H9 (cell line): ENCODE measurements around the gene DCC. TPM values are rescaled to one million over a fixed set of nuclear protein-coding genes. Genes with fewer than 3 reads are reported as not detected.

Experiments used
- DNase-seq: peaks from one replicate; pipeline ENCODE4 v3.0.0-alpha.2; 2017
- H2AFZ ChIP-seq: one replicate; pipeline ENCODE4 v1.6.1; 2013; ENCODE audit warnings: mild to moderate bottlenecking, low read length, control low read depth, moderate library complexity
- H2AK5ac ChIP-seq: 2 replicates; pipeline ENCODE4 v1.6.1; 2013; ENCODE audit warnings: low read length, control low read depth, mixed read lengths; ENCODE audit not compliant: insufficient read length
- H2BK120ac ChIP-seq: one replicate; pipeline ENCODE4 v1.6.1; 2013; ENCODE audit warnings: low read depth, mild to moderate bottlenecking, low read length, control low read depth, inconsistent platforms; ENCODE audit not compliant: poor library complexity, severe bottlenecking
- H2BK12ac ChIP-seq: 2 replicates; pipeline ENCODE4 v1.6.1; 2013; ENCODE audit warnings: low read length, control low read depth, mixed read lengths, low read depth; ENCODE audit not compliant: insufficient read length
- H2BK15ac ChIP-seq: 2 replicates; pipeline ENCODE4 v1.6.1; 2013; ENCODE audit warnings: low read depth, low read length, control low read depth
- H2BK20ac ChIP-seq: one replicate; pipeline ENCODE4 v1.6.1; 2013; ENCODE audit warnings: low read depth, mild to moderate bottlenecking, low read length, control low read depth, inconsistent platforms; ENCODE audit not compliant: poor library complexity, severe bottlenecking
- H2BK5ac ChIP-seq: 2 replicates; pipeline ENCODE4 v1.6.1; 2013; ENCODE audit warnings: low read length, control low read depth, mixed read lengths; ENCODE audit not compliant: insufficient read length
- H3K14ac ChIP-seq: 2 replicates; pipeline ENCODE4 v1.6.1; 2013; ENCODE audit warnings: low read length, control low read depth; ENCODE audit not compliant: insufficient read depth
- H3K18ac ChIP-seq: 2 replicates; pipeline ENCODE4 v1.6.1; 2013; ENCODE audit warnings: low read depth, mild to moderate bottlenecking, mixed read lengths, low read length, control low read depth; ENCODE audit not compliant: insufficient read length
- H3K23ac ChIP-seq: 2 replicates; pipeline ENCODE4 v1.6.1; 2013; ENCODE audit warnings: low read length, control low read depth, mixed read lengths, low read depth; ENCODE audit not compliant: insufficient read length
- H3K23me2 ChIP-seq: 2 replicates; pipeline ENCODE4 v1.6.1; 2013; ENCODE audit warnings: low read depth, mild to moderate bottlenecking, mixed read lengths, low read length, control low read depth; ENCODE audit not compliant: insufficient read length, poor library complexity, severe bottlenecking
- H3K27ac ChIP-seq: 2 replicates; pipeline ENCODE4 v1.5.1; 2013; ENCODE audit warnings: low read length, control low read depth, mixed read lengths, low read depth; ENCODE audit not compliant: insufficient read length
- H3K27me3 ChIP-seq: 2 replicates; pipeline ENCODE4 v1.6.1; 2013; ENCODE audit warnings: low read length, control low read depth, inconsistent platforms; ENCODE audit not compliant: insufficient read depth
- H3K4ac ChIP-seq: 2 replicates; pipeline ENCODE4 v1.6.1; 2013; ENCODE audit warnings: low read depth, mild to moderate bottlenecking, control low read depth, inconsistent platforms, low read length, moderate library complexity
- H3K4me1 ChIP-seq: 2 replicates; pipeline ENCODE4 v1.6.1; 2013; ENCODE audit warnings: low read length, control low read depth, inconsistent platforms; ENCODE audit not compliant: insufficient read depth
- H3K4me2 ChIP-seq: 2 replicates; pipeline ENCODE4 v1.6.1; 2013; ENCODE audit warnings: low read length, control low read depth, mixed read lengths; ENCODE audit not compliant: insufficient read length, insufficient read depth
- H3K56ac ChIP-seq: 2 replicates; pipeline ENCODE4 v1.6.1; 2013; ENCODE audit warnings: low read depth, mild to moderate bottlenecking, mixed read lengths, low read length, control low read depth; ENCODE audit not compliant: insufficient read length
- H3K79me1 ChIP-seq: 2 replicates; pipeline ENCODE4 v1.6.1; 2013; ENCODE audit warnings: low read depth, mild to moderate bottlenecking, moderate library complexity, low read length, control low read depth, inconsistent platforms; ENCODE audit not compliant: insufficient read depth, poor library complexity, severe bottlenecking
- H3K79me2 ChIP-seq: 2 replicates; pipeline ENCODE4 v1.6.1; 2013; ENCODE audit warnings: low read length, control low read depth, inconsistent platforms; ENCODE audit not compliant: insufficient read depth
- H3K9ac ChIP-seq: 2 replicates; pipeline ENCODE4 v1.6.1; 2013; ENCODE audit warnings: low read length, control low read depth, mixed read lengths; ENCODE audit not compliant: insufficient read length; ENCODE audit errors: extremely low read depth
- H3K9me3 ChIP-seq: one replicate; pipeline ENCODE4 v1.6.1; 2013; ENCODE audit warnings: low read depth, low read length, inconsistent platforms; ENCODE audit not compliant: control insufficient read depth
- H3T11ph ChIP-seq: one replicate; pipeline ENCODE4 v1.6.1; 2013; ENCODE audit warnings: mild to moderate bottlenecking, low read length, control low read depth, inconsistent platforms
- H4K20me1 ChIP-seq: one replicate; pipeline ENCODE4 v1.6.1; 2013; ENCODE audit not compliant: control insufficient read depth, insufficient read length, insufficient read depth
- H4K5ac ChIP-seq: 2 replicates; pipeline ENCODE4 v1.6.1; 2013; ENCODE audit warnings: low read depth, mild to moderate bottlenecking, mixed read lengths, low read length, control low read depth; ENCODE audit not compliant: insufficient read length
- H4K8ac ChIP-seq: replicated peaks from 2 replicates; pipeline ENCODE4 v1.6.1; 2013; ENCODE audit warnings: low read length, control low read depth, mixed read lengths, low read depth; ENCODE audit not compliant: insufficient read length
- H4K91ac ChIP-seq: 2 replicates; pipeline ENCODE4 v1.6.1; 2013; ENCODE audit warnings: low read depth, mild to moderate bottlenecking, moderate library complexity, mixed read lengths, low read length, control low read depth; ENCODE audit not compliant: insufficient read length
- H3K27ac Mint-ChIP-seq, 3 experiments: 2 replicates in 2 of 3; 3 replicates in 1 of 3; pipeline ENCODE4 v1.8.0; 2020 to 2021; ENCODE audit warnings: mixed read lengths in 3 of 3, mild to moderate bottlenecking in 1 of 3, moderate library complexity in 1 of 3
- H3K27me3 Mint-ChIP-seq: 2 replicates; pipeline ENCODE4 v1.8.0; 2021; ENCODE audit warnings: low read depth, mild to moderate bottlenecking, moderate library complexity, mixed read lengths
- H3K36me3 Mint-ChIP-seq, 3 experiments: 2 replicates in 2 of 3; 3 replicates in 1 of 3; pipeline ENCODE4 v1.8.0; 2020 to 2021; ENCODE audit warnings: low read depth in 3 of 3, mixed read lengths in 3 of 3; ENCODE audit not compliant: insufficient read depth in 1 of 3
- H3K4me1 Mint-ChIP-seq, 2 experiments: 2 replicates each; pipeline ENCODE4 v1.8.0; 2020; ENCODE audit warnings: mixed read lengths in 2 of 2
- H3K4me3 Mint-ChIP-seq, 2 experiments: 2 replicates in 1 of 2; 3 replicates in 1 of 2; pipeline ENCODE4 v1.8.0; 2020 to 2021; ENCODE audit warnings: mild to moderate bottlenecking in 2 of 2, mixed read lengths in 2 of 2, moderate library complexity in 1 of 2
- H3K9me3 Mint-ChIP-seq, 2 experiments: 2 replicates in 1 of 2; 3 replicates in 1 of 2; pipeline ENCODE4 v1.8.0; 2020; ENCODE audit warnings: mild to moderate bottlenecking in 2 of 2, mixed read lengths in 2 of 2, moderate library complexity in 1 of 2
- WGBS: extraction: QIAGEN DNeasy Blood & Tissue Kit; methylation state at CpG from one replicate; pipeline ENCODE4 v1.1.7; 2013; ENCODE audit warnings: missing lambda C conversion rate, low lambda C conversion rate, mixed read lengths; ENCODE audit not compliant: insufficient read length; ENCODE audit errors: extremely low coverage; 5-methylcytosine and 5-hydroxymethylcytosine counted together
- total RNA-seq: library from RNA; stranded (reverse); gene quantifications from 2 replicates; pipeline ENCODE4 v1.2.1, GENCODE V29; 2021
- TF ChIP-seq, protein P1 (sequence below): fragments of 200-600 bp; sonication (generic); conservative IDR thresholded peaks from 3 replicates; pipeline ENCODE4 v1.8.0; 2021; ENCODE audit warnings: antibody characterized with exemption, mild to moderate bottlenecking

DCC gene
- total RNA-seq, 1 experiment from 2014 or later: 0.35 TPM

DNA sequence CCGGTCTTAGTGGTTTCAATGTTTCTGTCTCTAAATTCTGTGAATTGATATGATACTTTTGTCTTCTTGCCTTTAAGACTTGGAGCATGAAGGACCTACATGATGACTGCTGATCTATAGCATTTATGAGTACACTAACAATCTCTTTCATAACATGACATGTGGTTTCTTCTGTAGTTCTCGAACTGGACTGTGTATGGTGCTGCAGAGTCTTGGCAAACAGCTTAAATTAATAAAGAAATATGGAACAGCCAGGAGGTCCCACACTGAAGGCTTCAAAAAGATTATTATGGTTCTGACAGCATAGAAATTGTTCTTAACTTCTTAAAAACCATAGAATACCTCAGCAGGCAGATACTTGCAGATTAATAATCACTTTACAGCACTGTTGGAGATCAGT is 145.0 kb downstream of the DCC start:
- Histone ChIP-seq H3K18ac (no peak overlapping the region), H4K91ac (no peak overlapping the region), H3T11ph (no peak overlapping the region), H3K27me3 (no peaks in the 10 kb centered on the region), H4K20me1 (no peaks in the 10 kb centered on the region), H2AFZ (no peak overlapping the region), H3K79me1 (no peaks in the 10 kb centered on the region), H3K56ac (no peak overlapping the region), H3K9ac (no peak overlapping the region), H2BK12ac (no peak overlapping the region), H3K23me2 (no peaks in the 10 kb centered on the region), H2BK15ac (no peak overlapping the region), H3K4me2 (no peak overlapping the region), H2AK5ac (no peak overlapping the region), H4K8ac (no peak overlapping the region), H2BK5ac (no peak overlapping the region), H3K79me2 (no peaks in the 10 kb centered on the region), H3K9me3 (no peaks in the 10 kb centered on the region), H3K14ac (no peak overlapping the region), H3K27ac (no peak overlapping the region), H4K5ac (no peak overlapping the region), H3K23ac (no peak overlapping the region), H3K4me1 (no peaks in the 10 kb centered on the region; the same call in 1 of the 2 replicates), H3K4ac (no peak overlapping the region), H2BK20ac (no peak overlapping the region), H2BK120ac (no peak overlapping the region)
- no peak for DNase-seq
- no CpG with 5 or more reads among the region's 2 CpGs for WGBS
- Mint-ChIP-seq H3K4me1 (no peaks in the 10 kb centered on the region), H3K27me3 (peaks cover 4% of the 10 kb centered on the region), H3K4me3 (no peak overlapping the region), H3K27ac (no peak overlapping the region), H3K36me3 (no peaks in the 10 kb centered on the region), H3K9me3 (no peaks in the 10 kb centered on the region)
- TF ChIP-seq, protein P1, sequence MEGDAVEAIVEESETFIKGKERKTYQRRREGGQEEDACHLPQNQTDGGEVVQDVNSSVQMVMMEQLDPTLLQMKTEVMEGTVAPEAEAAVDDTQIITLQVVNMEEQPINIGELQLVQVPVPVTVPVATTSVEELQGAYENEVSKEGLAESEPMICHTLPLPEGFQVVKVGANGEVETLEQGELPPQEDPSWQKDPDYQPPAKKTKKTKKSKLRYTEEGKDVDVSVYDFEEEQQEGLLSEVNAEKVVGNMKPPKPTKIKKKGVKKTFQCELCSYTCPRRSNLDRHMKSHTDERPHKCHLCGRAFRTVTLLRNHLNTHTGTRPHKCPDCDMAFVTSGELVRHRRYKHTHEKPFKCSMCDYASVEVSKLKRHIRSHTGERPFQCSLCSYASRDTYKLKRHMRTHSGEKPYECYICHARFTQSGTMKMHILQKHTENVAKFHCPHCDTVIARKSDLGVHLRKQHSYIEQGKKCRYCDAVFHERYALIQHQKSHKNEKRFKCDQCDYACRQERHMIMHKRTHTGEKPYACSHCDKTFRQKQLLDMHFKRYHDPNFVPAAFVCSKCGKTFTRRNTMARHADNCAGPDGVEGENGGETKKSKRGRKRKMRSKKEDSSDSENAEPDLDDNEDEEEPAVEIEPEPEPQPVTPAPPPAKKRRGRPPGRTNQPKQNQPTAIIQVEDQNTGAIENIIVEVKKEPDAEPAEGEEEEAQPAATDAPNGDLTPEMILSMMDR: no peak
